ENCODE measurements around the gene ERP29. TPM values are rescaled to one million over a fixed set of nuclear protein-coding genes. Genes with fewer than 3 reads are reported as not detected.
A peak's percentile ranks its signal among the peaks of the same experiment; 100 is the strongest.

Gene ERP29
- total RNA-seq (100 to 1,000 TPM; 161 to 162 TPM), polyA plus RNA-seq (100 to 1,000 TPM; 181 to 199 (median 190) TPM), total RNA-seq (123 to 189 (median 143) reads per million in 6 experiments)

- Mint-ChIP-seq H3K9me3 (peaks cover 0 to 7% (median 0%) of the 10 kb centered on the region in 9 donors), H3K27me3 (no peaks in the 10 kb centered on the region), H3K36me3 (peaks cover 9 to 36% (median 20%) of the 10 kb centered on the region in 3 donors), H3K4me3 (peak within 1 kb of the TSS; percentile 89 to 98 (median 94)), H3K27ac (peak within 1 kb of the TSS; percentile 95 to 99 (median 98)), H3K4me1 (peaks cover 38 to 63% (median 60%) of the 10 kb centered on the region in 4 donors)
- peak; percentile 95 to 100 (median 100) for DNase-seq
- POLR2A ChIA-PET: interaction anchor here (0.6 to 10.2 kb wide), 25 partner anchors 8 to 397 kb away, joined by 3 to 269 read pairs (median 5); partner anchors contain the start of genes MAPKAPK5, NAA25 and TRAFD1
- ATAC-seq: peak; percentile 86 to 89
Observed at GRCh38 chr12:112012775-112013600, at the start of gene ERP29, which contains the start of gene TMEM116. ERP29 (plus strand) TSS chr12:112013426; CDS start chr12:112013466, 40 bp downstream. TMEM116 (minus strand) TSS chr12:112013165; CDS start chr12:112005270, 7,895 bp downstream.

- no peak for DNase-seq
- H3K9me3 Mint-ChIP-seq: peaks cover 0 to 25% (median 8%) of the 10 kb centered on the region in 9 donors
- H3K4me3 Mint-ChIP-seq: no peak overlapping the region
- peak overlapping the region in 2 of 10 donors; percentile 25 to 56 for H3K27ac Mint-ChIP-seq
- ATAC-seq: no peak
- H3K36me3 Mint-ChIP-seq: peaks cover 7 to 52% (median 40%) of the 10 kb centered on the region in 3 donors
- no peaks in the 10 kb centered on the region for H3K27me3 Mint-ChIP-seq
- POLR2A ChIA-PET: interaction anchor here (1.2 kb wide), 1 partner anchor 48 kb away, joined by 3 read pairs; the partner anchor contains the start of genes ERP29 and TMEM116
- peaks cover 7 to 13% (median 8%) of the 10 kb centered on the region in 4 donors for H3K4me1 Mint-ChIP-seq
Observed at GRCh38 chr12:111964935-111965334, 48.3 kb upstream of the ERP29 start.

GRCh38 chr12:111971800-111972199 is 41.4 kb upstream of the ERP29 start:
- Mint-ChIP-seq H3K9me3 (peaks cover 0 to 17% (median 4%) of the 10 kb centered on the region in 9 donors), H3K4me1 (peaks cover 4 to 12% (median 10%) of the 10 kb centered on the region in 4 donors), H3K4me3 (peak overlapping the region in 1 of 10 donors; percentile 48), H3K27ac (peak overlapping the region in 1 of 10 donors; percentile 26), H3K36me3 (peaks cover 0 to 28% (median 20%) of the 10 kb centered on the region in 3 donors), H3K27me3 (no peaks in the 10 kb centered on the region)
- POLR2A ChIA-PET: interaction anchor here (1.4 kb wide), 1 partner anchor 41 kb away, joined by 5 read pairs; the partner anchor contains the start of genes ERP29 and TMEM116
- DNase-seq: peak in 1 of 10 donors; percentile 35
- no peak for ATAC-seq

GRCh38 chr12:111975161-111975931 is 37.9 kb upstream of the ERP29 start:
- Mint-ChIP-seq H3K27me3 (no peaks in the 10 kb centered on the region), H3K9me3 (peaks cover 0 to 10% (median 4%) of the 10 kb centered on the region in 9 donors), H3K27ac (peak overlapping the region in 2 of 10 donors; percentile 65 to 85), H3K4me1 (peaks cover 5 to 23% (median 17%) of the 10 kb centered on the region in 4 donors), H3K4me3 (no peak overlapping the region), H3K36me3 (peaks cover 0 to 26% (median 18%) of the 10 kb centered on the region in 3 donors)
- DNase-seq (no peak), ATAC-seq (no peak)
- POLR2A ChIA-PET: interaction anchor here (0.6 to 1.5 kb wide), 4 partner anchors 16 to 161 kb away, joined by 3 to 6 read pairs (median 3); no protein-coding TSS in a partner anchor

- H3K4me3 Mint-ChIP-seq: no peak overlapping the region
- no peak for ATAC-seq
- H3K27ac Mint-ChIP-seq: peak overlapping the region in 1 of 10 donors; percentile 10
- POLR2A ChIA-PET: interaction anchor here (0.7 to 1.5 kb wide), 2 partner anchors 18 to 37 kb away, joined by 4 to 6 read pairs; partner anchors contain the start of genes ERP29 and TMEM116
- peaks cover 0 to 1% (median 0%) of the 10 kb centered on the region in 9 donors for H3K9me3 Mint-ChIP-seq
- no peak for DNase-seq
- H3K27me3 Mint-ChIP-seq: no peaks in the 10 kb centered on the region
- peaks cover 5 to 23% (median 18%) of the 10 kb centered on the region in 4 donors for H3K4me1 Mint-ChIP-seq
- H3K36me3 Mint-ChIP-seq: peaks cover 0 to 22% (median 13%) of the 10 kb centered on the region in 3 donors
Observed at GRCh38 chr12:111976291-111976690, 36.9 kb upstream of the ERP29 start.

- H3K4me1 Mint-ChIP-seq: peaks cover 5 to 26% (median 21%) of the 10 kb centered on the region in 4 donors
- H3K27me3 Mint-ChIP-seq: no peaks in the 10 kb centered on the region
- H3K36me3 Mint-ChIP-seq: peaks cover 0 to 23% (median 11%) of the 10 kb centered on the region in 3 donors
- no peak for DNase-seq
- H3K4me3 Mint-ChIP-seq: no peak overlapping the region
- POLR2A ChIA-PET: interaction anchor here (1.5 kb wide), 1 partner anchor 17 kb away, joined by 6 read pairs; no protein-coding TSS in a partner anchor
- no peak for ATAC-seq
- peak overlapping the region in 3 of 10 donors; percentile 10 to 49 (median 48) for H3K27ac Mint-ChIP-seq
- H3K9me3 Mint-ChIP-seq: no peaks in the 10 kb centered on the region
Observed at GRCh38 chr12:111976860-111977259, 36.4 kb upstream of the ERP29 start.

- H3K4me1 Mint-ChIP-seq: peaks cover 5 to 24% (median 22%) of the 10 kb centered on the region in 4 donors
- H3K9me3 Mint-ChIP-seq: no peaks in the 10 kb centered on the region
- POLR2A ChIA-PET: no interaction called here
- no peak overlapping the region for H3K4me3 Mint-ChIP-seq
- no peak for ATAC-seq
- peaks cover 0 to 15% (median 9%) of the 10 kb centered on the region in 3 donors for H3K36me3 Mint-ChIP-seq
- no peaks in the 10 kb centered on the region for H3K27me3 Mint-ChIP-seq
- peak overlapping the region in 3 of 10 donors; percentile 12 to 17 (median 14) for H3K27ac Mint-ChIP-seq
- no peak for DNase-seq
Observed at GRCh38 chr12:111978545-111978944, 34.7 kb upstream of the ERP29 start.

GRCh38 chr12:111980598-111980997 is 32.6 kb upstream of the ERP29 start:
- no peaks in the 10 kb centered on the region for H3K27me3 Mint-ChIP-seq
- H3K36me3 Mint-ChIP-seq: peaks cover 0 to 15% (median 7%) of the 10 kb centered on the region in 3 donors
- no peaks in the 10 kb centered on the region for H3K9me3 Mint-ChIP-seq
- ATAC-seq (no peak), DNase-seq (no peak)
- POLR2A ChIA-PET: interaction anchor here (0.7 kb wide), 1 partner anchor 880 kb away, joined by 3 read pairs; no protein-coding TSS in a partner anchor
- H3K4me3 Mint-ChIP-seq: no peak overlapping the region
- H3K27ac Mint-ChIP-seq: no peak overlapping the region
- H3K4me1 Mint-ChIP-seq: peaks cover 4 to 30% (median 22%) of the 10 kb centered on the region in 4 donors

- DNase-seq (no peak), ATAC-seq (no peak)
- no peak overlapping the region for H3K4me3 Mint-ChIP-seq
- peaks cover 0 to 15% (median 3%) of the 10 kb centered on the region in 3 donors for H3K36me3 Mint-ChIP-seq
- H3K4me1 Mint-ChIP-seq: peaks cover under 1 to 24% (median 17%) of the 10 kb centered on the region in 4 donors
- no peaks in the 10 kb centered on the region for H3K9me3 Mint-ChIP-seq
- H3K27ac Mint-ChIP-seq: no peak overlapping the region
- H3K27me3 Mint-ChIP-seq: no peaks in the 10 kb centered on the region
- POLR2A ChIA-PET: interaction anchor here (0.7 to 1.7 kb wide), 3 partner anchors 12 to 269 kb away, joined by 3 to 6 read pairs (median 5); partner anchors contain the start of genes ERP29 and TMEM116
Observed at GRCh38 chr12:111981987-111982386, 31.2 kb upstream of the ERP29 start.

- POLR2A ChIA-PET: no interaction called here
- DNase-seq (no peak), ATAC-seq (no peak)
- Mint-ChIP-seq H3K4me3 (no peak overlapping the region), H3K9me3 (no peaks in the 10 kb centered on the region), H3K4me1 (peaks cover 5 to 26% (median 21%) of the 10 kb centered on the region in 4 donors), H3K27ac (no peak overlapping the region), H3K27me3 (no peaks in the 10 kb centered on the region), H3K36me3 (peaks cover 0 to 13% (median 4%) of the 10 kb centered on the region in 3 donors)
Observed at GRCh38 chr12:111984820-111985219, 28.4 kb upstream of the ERP29 start.

GRCh38 chr12:111991535-111991934 is 21.7 kb upstream of the ERP29 start:
- H3K4me1 Mint-ChIP-seq: peaks cover 29 to 70% (median 63%) of the 10 kb centered on the region in 4 donors
- peak overlapping the region; percentile 78 to 97 (median 92) for H3K27ac Mint-ChIP-seq
- H3K9me3 Mint-ChIP-seq: no peaks in the 10 kb centered on the region
- no peak for DNase-seq
- ATAC-seq: no peak
- POLR2A ChIA-PET: interaction anchor here (0.5 to 13.0 kb wide), 4 partner anchors 11 to 40 kb away, joined by 3 to 269 read pairs (median 25); partner anchors contain the start of genes ERP29 and TMEM116
- no peaks in the 10 kb centered on the region for H3K27me3 Mint-ChIP-seq
- peak overlapping the region in 9 of 10 donors; percentile 13 to 88 (median 77) for H3K4me3 Mint-ChIP-seq
- H3K36me3 Mint-ChIP-seq: peaks cover 0 to 12% (median 4%) of the 10 kb centered on the region in 3 donors
